CD8-positive, alpha-beta memory T cell (primary cell): ENCODE data around the gene DCP1B. TPM values are rescaled to one million over a fixed set of nuclear protein-coding genes. Genes with fewer than 3 reads are reported as not detected.

ENCODE experiments used
- CTCF ChIA-PET: fragments of 350-600 bp; sonication (Branson Sonifier 250); formaldehyde crosslinking; loops from one replicate; lab custom pipeline; 2021; ENCODE audit warnings: antibody characterized with exemption; lab: Charles Lee
- POLR2A ChIA-PET: fragments of 350-600 bp; sonication (Branson Sonifier 250); formaldehyde crosslinking; loops from one replicate; lab custom pipeline; 2021; ENCODE audit warnings: antibody characterized with exemption; lab: Charles Lee
- DNase-seq, 5 donors: peaks; one replicate each; pipeline versions ENCODE4 v3.0.0 to v3.0.0-alpha.2; 2020 to 2022; ENCODE audit warnings: mixed read lengths in 1 of 5
- H3K27ac ChIP-seq: one replicate; pipeline ENCODE4 v1.7.0; 2013; ENCODE audit warnings: low read depth, mild to moderate bottlenecking, low read length, moderate library complexity
- H3K27me3 ChIP-seq: 2 replicates; pipeline ENCODE4 v1.7.0; 2013; ENCODE audit warnings: low read length, mild to moderate bottlenecking; ENCODE audit not compliant: insufficient read depth, poor library complexity, severe bottlenecking
- H3K36me3 ChIP-seq: 2 replicates; pipeline ENCODE4 v1.7.0; 2013; ENCODE audit warnings: mild to moderate bottlenecking, low read length, moderate library complexity; ENCODE audit not compliant: insufficient read depth
- H3K4me1 ChIP-seq: 2 replicates; pipeline ENCODE4 v1.7.0; 2013; ENCODE audit warnings: mild to moderate bottlenecking, low read length, moderate library complexity; ENCODE audit not compliant: insufficient read depth
- H3K4me3 ChIP-seq: 2 replicates; pipeline ENCODE4 v1.7.0; 2013; ENCODE audit warnings: mild to moderate bottlenecking, low read length
- H3K9me3 ChIP-seq: 2 replicates; pipeline ENCODE4 v1.7.0; 2013; ENCODE audit warnings: mild to moderate bottlenecking, low read length
- H3K27ac Mint-ChIP-seq, 8 donors: one replicate each; pipeline ENCODE4 v1.8.0; 2020 to 2021; ENCODE audit warnings: mixed read lengths in 8 of 8, mild to moderate bottlenecking in 6 of 8, inconsistent platforms in 3 of 8, moderate library complexity in 3 of 8
- H3K27me3 Mint-ChIP-seq, 2 donors: one replicate each; pipeline ENCODE4 v1.8.0; 2020 to 2021; ENCODE audit warnings: mixed read lengths in 2 of 2, mild to moderate bottlenecking in 1 of 2, moderate library complexity in 1 of 2
- H3K36me3 Mint-ChIP-seq, 3 donors: one replicate each; pipeline ENCODE4 v1.8.0; 2020 to 2021; ENCODE audit warnings: mixed read lengths in 3 of 3, inconsistent platforms in 1 of 3, mild to moderate bottlenecking in 1 of 3
- H3K4me1 Mint-ChIP-seq, 3 donors: one replicate each; pipeline ENCODE4 v1.8.0; 2020 to 2021; ENCODE audit warnings: mixed read lengths in 3 of 3, inconsistent platforms in 1 of 3, mild to moderate bottlenecking in 1 of 3
- H3K4me3 Mint-ChIP-seq, 7 donors: one replicate each; pipeline ENCODE4 v1.8.0; 2020 to 2021; ENCODE audit warnings: mixed read lengths in 7 of 7, mild to moderate bottlenecking in 6 of 7, moderate library complexity in 4 of 7, inconsistent platforms in 2 of 7
- H3K9me3 Mint-ChIP-seq, 5 donors: one replicate each; pipeline ENCODE4 v1.8.0; 2020 to 2022; ENCODE audit warnings: mixed read lengths in 5 of 5, mild to moderate bottlenecking in 3 of 5, moderate library complexity in 2 of 5, inconsistent platforms in 1 of 5
- polyA plus RNA-seq: library from polyadenylated mRNA; unstranded; fragments of 300-500 nt; fragmentation: Illumina TruSeq; gene quantifications from one replicate; pipeline ENCODE4 v1.2.3, GENCODE V29; 2021
- total RNA-seq, 2 experiments: library from RNA; stranded (reverse); gene quantifications; one replicate each; pipeline ENCODE4 v1.2.3, GENCODE V29; 2021

Gene DCP1B
- total and polyA plus RNA-seq, 3 experiments from 2014 or later: 13.9 to 26.0 (median 16.7) TPM

- Mint-ChIP-seq H3K4me3 (no peak overlapping the region), H3K4me1 (peaks cover 8 to 11% (median 9%) of the 10 kb centered on the region in 3 donors), H3K27ac (no peak overlapping the region), H3K27me3 (peaks cover 4 to 22% of the 10 kb centered on the region in 2 donors), H3K9me3 (no peaks in the 10 kb centered on the region), H3K36me3 (no peaks in the 10 kb centered on the region)
- no peaks in the 10 kb centered on the region for H3K4me1 ChIP-seq
- DNase-seq: no peak
- H3K27ac ChIP-seq: no peak overlapping the region
- POLR2A ChIA-PET: no interaction called here
- no peaks in the 10 kb centered on the region for H3K9me3 ChIP-seq
- H3K4me3 ChIP-seq: no peak overlapping the region
- H3K36me3 ChIP-seq: no peaks in the 10 kb centered on the region
- H3K27me3 ChIP-seq: no peaks in the 10 kb centered on the region
- CTCF ChIA-PET: no interaction called here
These were observed 79.1 kb downstream of the DCP1B start for GRCh38 chr12:1924996-1925683.

- peaks cover 5 to 22% of the 10 kb centered on the region in 2 donors for H3K27me3 Mint-ChIP-seq
These were observed 81.3 kb downstream of the DCP1B start for GRCh38 chr12:1922985-1923384.

GRCh38 chr12:1922075-1922709, 82.1 kb downstream of the DCP1B start:
- H3K4me3 ChIP-seq: no peak overlapping the region
- no peaks in the 10 kb centered on the region for H3K27me3 ChIP-seq
- ChIA-PET CTCF (no interaction called here), POLR2A (no interaction called here)
- H3K9me3 Mint-ChIP-seq: no peaks in the 10 kb centered on the region
- H3K4me1 ChIP-seq: peaks cover 2% of the 10 kb centered on the region
- no peak overlapping the region for H3K27ac Mint-ChIP-seq
- H3K4me1 Mint-ChIP-seq: peaks cover 6 to 9% (median 8%) of the 10 kb centered on the region in 3 donors
- no peak overlapping the region for H3K27ac ChIP-seq
- no peaks in the 10 kb centered on the region for H3K9me3 ChIP-seq
- H3K4me3 Mint-ChIP-seq: no peak overlapping the region
- DNase-seq: no peak
- H3K27me3 Mint-ChIP-seq: peaks cover 8 to 19% of the 10 kb centered on the region in 2 donors
- no peaks in the 10 kb centered on the region for H3K36me3 Mint-ChIP-seq
- no peaks in the 10 kb centered on the region for H3K36me3 ChIP-seq

More at GRCh38 chr12:1922985-1923384, 81.3 kb downstream of the DCP1B start:
- Histone ChIP-seq H3K4me3 (no peak overlapping the region), H3K9me3 (no peaks in the 10 kb centered on the region), H3K27me3 (no peaks in the 10 kb centered on the region), H3K4me1 (no peaks in the 10 kb centered on the region), H3K27ac (no peak overlapping the region), H3K36me3 (no peaks in the 10 kb centered on the region)
- CTCF ChIA-PET: interaction anchor here (1.0 kb wide), 1 partner anchor 17 kb away, joined by 5 read pairs; no protein-coding TSS in a partner anchor
- POLR2A ChIA-PET: no interaction called here
- no peaks in the 10 kb centered on the region for H3K9me3 Mint-ChIP-seq
- H3K27ac Mint-ChIP-seq: no peak overlapping the region
- no peaks in the 10 kb centered on the region for H3K36me3 Mint-ChIP-seq
- DNase-seq: no peak
- peaks cover 6 to 9% (median 8%) of the 10 kb centered on the region in 3 donors for H3K4me1 Mint-ChIP-seq
- no peak overlapping the region for H3K4me3 Mint-ChIP-seq

- no peaks in the 10 kb centered on the region for H3K27me3 ChIP-seq
- H3K4me1 ChIP-seq: peaks cover 14% of the 10 kb centered on the region
- Mint-ChIP-seq H3K4me1 (peaks cover 13 to 16% (median 14%) of the 10 kb centered on the region in 3 donors), H3K4me3 (peak overlapping the region in 1 of 7 donors; percentile 66), H3K9me3 (no peaks in the 10 kb centered on the region), H3K27me3 (peaks cover 8 to 18% of the 10 kb centered on the region in 2 donors), H3K36me3 (no peaks in the 10 kb centered on the region), H3K27ac (peak overlapping the region in 1 of 8 donors; percentile 43)
- H3K4me3 ChIP-seq: no peak overlapping the region
- H3K36me3 ChIP-seq: no peaks in the 10 kb centered on the region
- POLR2A ChIA-PET: no interaction called here
- H3K9me3 ChIP-seq: no peaks in the 10 kb centered on the region
- DNase-seq: no peak
- H3K27ac ChIP-seq: no peak overlapping the region
- CTCF ChIA-PET: interaction anchor here (0.9 kb wide), 1 partner anchor 19 kb away, joined by 3 read pairs; no protein-coding TSS in a partner anchor
These were observed 83.3 kb downstream of the DCP1B start for GRCh38 chr12:1920971-1921370.

- Histone ChIP-seq H3K27me3 (no peaks in the 10 kb centered on the region), H3K4me3 (no peak overlapping the region), H3K9me3 (no peaks in the 10 kb centered on the region), H3K27ac (no peak overlapping the region), H3K4me1 (peaks cover 20% of the 10 kb centered on the region), H3K36me3 (no peaks in the 10 kb centered on the region)
- POLR2A ChIA-PET: no interaction called here
- peaks cover 18 to 21% (median 19%) of the 10 kb centered on the region in 3 donors for H3K4me1 Mint-ChIP-seq
- peaks cover 8 to 15% of the 10 kb centered on the region in 2 donors for H3K27me3 Mint-ChIP-seq
- H3K27ac Mint-ChIP-seq: no peak overlapping the region
- H3K9me3 Mint-ChIP-seq: no peaks in the 10 kb centered on the region
- no peaks in the 10 kb centered on the region for H3K36me3 Mint-ChIP-seq
- CTCF ChIA-PET: no interaction called here
- H3K4me3 Mint-ChIP-seq: no peak overlapping the region
- DNase-seq: no peak
These were observed 83.8 kb downstream of the DCP1B start for GRCh38 chr12:1920436-1920835.

GRCh38 chr12:1919763-1920162, 84.5 kb downstream of the DCP1B start:
- no peak overlapping the region for H3K4me3 Mint-ChIP-seq
- no peaks in the 10 kb centered on the region for H3K36me3 Mint-ChIP-seq
- ChIA-PET POLR2A (no interaction called here), CTCF (no interaction called here)
- H3K4me3 ChIP-seq: no peak overlapping the region
- no peak overlapping the region for H3K27ac ChIP-seq
- no peaks in the 10 kb centered on the region for H3K9me3 ChIP-seq
- peaks cover 8 to 19% of the 10 kb centered on the region in 2 donors for H3K27me3 Mint-ChIP-seq
- H3K9me3 Mint-ChIP-seq: no peaks in the 10 kb centered on the region
- no peak overlapping the region for H3K27ac Mint-ChIP-seq
- H3K4me1 ChIP-seq: peaks cover 25% of the 10 kb centered on the region
- DNase-seq: no peak
- peaks cover 22 to 24% (median 23%) of the 10 kb centered on the region in 3 donors for H3K4me1 Mint-ChIP-seq
- no peaks in the 10 kb centered on the region for H3K36me3 ChIP-seq
- H3K27me3 ChIP-seq: no peaks in the 10 kb centered on the region

- Mint-ChIP-seq H3K9me3 (no peaks in the 10 kb centered on the region), H3K27ac (no peak overlapping the region), H3K4me3 (no peak overlapping the region), H3K27me3 (peaks cover 8 to 17% of the 10 kb centered on the region in 2 donors), H3K36me3 (no peaks in the 10 kb centered on the region), H3K4me1 (peaks cover 18 to 23% (median 21%) of the 10 kb centered on the region in 3 donors)
- POLR2A ChIA-PET: no interaction called here
- DNase-seq: no peak
- no peaks in the 10 kb centered on the region for H3K9me3 ChIP-seq
- H3K27me3 ChIP-seq: no peaks in the 10 kb centered on the region
- H3K4me1 ChIP-seq: peaks cover 25% of the 10 kb centered on the region
- no peaks in the 10 kb centered on the region for H3K36me3 ChIP-seq
- no peak overlapping the region for H3K27ac ChIP-seq
- no peak overlapping the region for H3K4me3 ChIP-seq
- CTCF ChIA-PET: no interaction called here
These were observed 85.0 kb downstream of the DCP1B start for GRCh38 chr12:1919284-1919683.

GRCh38 chr12:1918884-1919236, 85.4 kb downstream of the DCP1B start:
- Mint-ChIP-seq H3K4me1 (peaks cover 18 to 26% (median 25%) of the 10 kb centered on the region in 3 donors), H3K4me3 (no peak overlapping the region), H3K9me3 (no peaks in the 10 kb centered on the region), H3K27ac (no peak overlapping the region), H3K36me3 (no peaks in the 10 kb centered on the region), H3K27me3 (peaks cover 8 to 16% of the 10 kb centered on the region in 2 donors)
- DNase-seq: no peak
- no peaks in the 10 kb centered on the region for H3K9me3 ChIP-seq
- POLR2A ChIA-PET: no interaction called here
- CTCF ChIA-PET: interaction anchor here (1.5 kb wide), 1 partner anchor 21 kb away, joined by 8 read pairs; no protein-coding TSS in a partner anchor
- no peaks in the 10 kb centered on the region for H3K27me3 ChIP-seq
- no peak overlapping the region for H3K4me3 ChIP-seq
- H3K4me1 ChIP-seq: peaks cover 25% of the 10 kb centered on the region
- no peak overlapping the region for H3K27ac ChIP-seq
- no peaks in the 10 kb centered on the region for H3K36me3 ChIP-seq
